OCI-LY3 (cell line): ENCODE measurements around the gene AP1G1.

Experiments used
- EZH2phosphoT487 ChIP-seq: fragments of 200-600 bp; shearing (Covaris generic); IDR thresholded peaks from 2 replicates; pipeline ENCODE4 v1.6.1; 2018; ENCODE audit warnings: antibody characterized with exemption, mixed run types, low read depth
- TF ChIP-seq, protein P1 (sequence below): fragments of 200-600, 300-600 bp; sonication (generic); IDR thresholded peaks from 2 replicates; pipeline ENCODE4 v1.5.1; 2014; ENCODE audit warnings: antibody characterized with exemption, low read length, low read depth

- TF ChIP-seq, protein P1, sequence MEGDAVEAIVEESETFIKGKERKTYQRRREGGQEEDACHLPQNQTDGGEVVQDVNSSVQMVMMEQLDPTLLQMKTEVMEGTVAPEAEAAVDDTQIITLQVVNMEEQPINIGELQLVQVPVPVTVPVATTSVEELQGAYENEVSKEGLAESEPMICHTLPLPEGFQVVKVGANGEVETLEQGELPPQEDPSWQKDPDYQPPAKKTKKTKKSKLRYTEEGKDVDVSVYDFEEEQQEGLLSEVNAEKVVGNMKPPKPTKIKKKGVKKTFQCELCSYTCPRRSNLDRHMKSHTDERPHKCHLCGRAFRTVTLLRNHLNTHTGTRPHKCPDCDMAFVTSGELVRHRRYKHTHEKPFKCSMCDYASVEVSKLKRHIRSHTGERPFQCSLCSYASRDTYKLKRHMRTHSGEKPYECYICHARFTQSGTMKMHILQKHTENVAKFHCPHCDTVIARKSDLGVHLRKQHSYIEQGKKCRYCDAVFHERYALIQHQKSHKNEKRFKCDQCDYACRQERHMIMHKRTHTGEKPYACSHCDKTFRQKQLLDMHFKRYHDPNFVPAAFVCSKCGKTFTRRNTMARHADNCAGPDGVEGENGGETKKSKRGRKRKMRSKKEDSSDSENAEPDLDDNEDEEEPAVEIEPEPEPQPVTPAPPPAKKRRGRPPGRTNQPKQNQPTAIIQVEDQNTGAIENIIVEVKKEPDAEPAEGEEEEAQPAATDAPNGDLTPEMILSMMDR = no peak
- TF ChIP-seq EZH2phosphoT487 = no peak
These were observed 69.8 kb downstream of the AP1G1 start for GRCh38 chr16:71738855-71739254.
